Superior temporal gyrus (tissue), 1 donor: Measurements from ENCODE around the gene PTGFRN.

Source experiments
- DNase-seq: peaks from one replicate; pipeline ENCODE4 v3.0.0-alpha.2; 2016; ENCODE audit errors: extremely low spot score

PTGFRN gene

GRCh38 chr1:116943438-116943837, 33.7 kb downstream of the PTGFRN start:
- no peak for DNase-seq

GRCh38 chr1:116944613-116945012, 34.9 kb downstream of the PTGFRN start:
- no peak for DNase-seq

- no peak for DNase-seq
These were observed 35.7 kb downstream of the PTGFRN start for GRCh38 chr1:116945421-116945820.

GRCh38 chr1:116945996-116946395, 36.3 kb downstream of the PTGFRN start:
- no peak for DNase-seq

GRCh38 chr1:116947092-116947860, 37.6 kb downstream of the PTGFRN start:
- DNase-seq = no peak

GRCh38 chr1:116948046-116948445, 38.3 kb downstream of the PTGFRN start:
- DNase-seq = no peak

GRCh38 chr1:116948642-116949041, 38.9 kb downstream of the PTGFRN start:
- no peak for DNase-seq

GRCh38 chr1:116949213-116949985, 39.7 kb downstream of the PTGFRN start:
- DNase-seq = peak; percentile 71

GRCh38 chr1:116950517-116951199, 40.9 kb downstream of the PTGFRN start:
- DNase-seq = no peak

GRCh38 chr1:116951200-116951935, 41.7 kb downstream of the PTGFRN start:
- no peak for DNase-seq

GRCh38 chr1:116952738-116953275, 43.1 kb downstream of the PTGFRN start:
- DNase-seq = no peak

- no peak for DNase-seq
These were observed 44.7 kb downstream of the PTGFRN start for GRCh38 chr1:116954440-116954839.

- no peak for DNase-seq
These were observed 46.7 kb downstream of the PTGFRN start for GRCh38 chr1:116956378-116956777.

- no peak for DNase-seq
These were observed 47.9 kb downstream of the PTGFRN start for GRCh38 chr1:116957646-116958045.

GRCh38 chr1:116958110-116958509, 48.4 kb downstream of the PTGFRN start:
- DNase-seq = no peak

GRCh38 chr1:116958977-116959376, 49.3 kb downstream of the PTGFRN start:
- no peak for DNase-seq

- no peak for DNase-seq
These were observed 51.9 kb downstream of the PTGFRN start for GRCh38 chr1:116961606-116962005.

- DNase-seq = no peak
These were observed 53.4 kb downstream of the PTGFRN start for GRCh38 chr1:116962987-116963639.

GRCh38 chr1:116966791-116967190, 57.1 kb downstream of the PTGFRN start:
- DNase-seq = no peak

GRCh38 chr1:116968724-116969123, 59.0 kb downstream of the PTGFRN start:
- no peak for DNase-seq

- DNase-seq = no peak
These were observed 61.6 kb downstream of the PTGFRN start for GRCh38 chr1:116971258-116971860.
